SKM-1 (cell line): ENCODE data around the gene LCE3B.

Experiments used
- DNase-seq: peaks from one replicate; lab custom pipeline; 2025; ENCODE audit not compliant: unreplicated experiment; lab: John Stamatoyannopoulos, UW

The LCE3B gene

GRCh38 chr1:152657677-152658076, 44.1 kb downstream of the LCE3B start:
- DNase-seq: no peak

GRCh38 chr1:152658649-152659048, 45.0 kb downstream of the LCE3B start:
- no peak for DNase-seq

GRCh38 chr1:152663098-152663497, 49.5 kb downstream of the LCE3B start, which contains the start of gene LCE2D:
TSS of gene LCE2D (plus strand) at chr1:152663380. CDS start at chr1:152664106, 726 bp downstream.
- no peak for DNase-seq
